CD4-positive, CD25-positive, alpha-beta regulatory T cell (primary cell): ENCODE measurements around the gene IFT27. TPM values are rescaled to one million over a fixed set of nuclear protein-coding genes. Genes with fewer than 3 reads are reported as not detected.
"Not testable (repeated sequence)": the region's sequence is repeated elsewhere in the genome, so short reads cannot be mapped to it uniquely, and the experiment has no call there.

ENCODE experiments used
- ATAC-seq, 2 donors: fragments of 150-1000 bp; cut with Tn5 transposase; one replicate each; pipeline ENCODE4 v1.10.0; 2021; ENCODE audit warnings: low read depth in 2 of 2, moderate number of reproducible peaks in 2 of 2, moderate library complexity in 1 of 2
- DNase-seq, 3 donors: peaks; one replicate each; pipeline versions ENCODE4 v3.0.0 to v3.0.0-alpha.2; 2012 to 2022; ENCODE audit warnings: mixed read lengths in 1 of 3
- H3K27ac ChIP-seq: one replicate; pipeline ENCODE4 v1.7.0; 2013; ENCODE audit warnings: mild to moderate bottlenecking, low read length; ENCODE audit not compliant: insufficient read depth, poor library complexity, severe bottlenecking
- H3K27me3 ChIP-seq: one replicate; pipeline ENCODE4 v1.7.0; 2013; ENCODE audit warnings: low read length; ENCODE audit not compliant: control insufficient read depth, insufficient read depth
- H3K36me3 ChIP-seq: one replicate; pipeline ENCODE4 v1.7.0; 2013; ENCODE audit warnings: mild to moderate bottlenecking, low read length, moderate library complexity; ENCODE audit not compliant: control insufficient read depth, insufficient read depth
- H3K4me1 ChIP-seq: 2 replicates; pipeline ENCODE4 v1.7.0; 2013; ENCODE audit warnings: mild to moderate bottlenecking, low read length; ENCODE audit not compliant: insufficient read depth, control insufficient read depth, poor library complexity, severe bottlenecking
- H3K4me3 ChIP-seq: one replicate; pipeline ENCODE4 v1.7.0; 2013; ENCODE audit warnings: low read depth, mild to moderate bottlenecking, low read length, moderate library complexity
- H3K9me3 ChIP-seq, 2 experiments: 1 replicate in 1 of 2; 2 replicates in 1 of 2; pipeline ENCODE4 v1.7.0; 2013; ENCODE audit warnings: low read length in 2 of 2, mild to moderate bottlenecking in 1 of 2, moderate library complexity in 1 of 2; ENCODE audit not compliant: control insufficient read depth in 2 of 2
- H3K27ac Mint-ChIP-seq, 3 donors: one replicate each; pipeline ENCODE4 v1.8.0; 2020 to 2022; ENCODE audit warnings: mild to moderate bottlenecking in 3 of 3, mixed read lengths in 3 of 3, moderate library complexity in 2 of 3
- H3K27me3 Mint-ChIP-seq: one replicate; pipeline ENCODE4 v1.8.0; 2022; ENCODE audit warnings: mild to moderate bottlenecking, mixed read lengths
- H3K36me3 Mint-ChIP-seq: one replicate; pipeline ENCODE4 v1.8.0; 2020; ENCODE audit warnings: mixed read lengths
- H3K4me1 Mint-ChIP-seq, 4 donors: one replicate each; pipeline ENCODE4 v1.8.0; 2020 to 2022; ENCODE audit warnings: mixed read lengths in 4 of 4, mild to moderate bottlenecking in 1 of 4
- H3K4me3 Mint-ChIP-seq, 4 donors: one replicate each; pipeline ENCODE4 v1.8.0; 2020 to 2022; ENCODE audit warnings: mild to moderate bottlenecking in 4 of 4, mixed read lengths in 4 of 4, moderate library complexity in 3 of 4
- H3K9me3 Mint-ChIP-seq, 7 donors: one replicate each; pipeline ENCODE4 v1.8.0; 2020 to 2022; ENCODE audit warnings: mixed read lengths in 7 of 7, mild to moderate bottlenecking in 3 of 7, moderate library complexity in 2 of 7
- polyA plus RNA-seq, 4 donors: library from polyadenylated mRNA; unstranded; fragments of 300-500 nt; fragmentation: Illumina TruSeq; gene quantifications; one replicate each; pipeline ENCODE4 v1.2.3, GENCODE V29; 2021
- total RNA-seq: library from RNA; stranded (reverse); gene quantifications from one replicate; pipeline ENCODE4 v1.2.3, GENCODE V29; 2022

IFT27 gene
- total and polyA plus RNA-seq, 5 donors from 2014 or later = 12.0 to 20.8 (median 16.1) TPM

GRCh38 chr22:36731321-36731720, 44.6 kb downstream of the IFT27 start:
- H3K27me3 Mint-ChIP-seq = peaks cover 28% of the 10 kb centered on the region
- not testable (repeated sequence) for H3K4me3 ChIP-seq, DNase-seq, H3K9me3 Mint-ChIP-seq, H3K4me1 ChIP-seq, H3K27me3 ChIP-seq, ATAC-seq, H3K9me3 ChIP-seq, H3K4me1 Mint-ChIP-seq, H3K36me3 Mint-ChIP-seq, H3K27ac ChIP-seq, H3K36me3 ChIP-seq, H3K4me3 Mint-ChIP-seq, H3K27ac Mint-ChIP-seq

GRCh38 chr22:36730176-36730858, 45.6 kb downstream of the IFT27 start:
- Mint-ChIP-seq H3K4me1 (peaks cover 0 to 4% (median 0%) of the 10 kb centered on the region in 4 donors), H3K4me3 (no peak overlapping the region), H3K27me3 (peaks cover 19% of the 10 kb centered on the region), H3K27ac (no peak overlapping the region), H3K9me3 (peaks cover 0 to 6% (median 0%) of the 10 kb centered on the region in 7 donors), H3K36me3 (no peaks in the 10 kb centered on the region)
- Histone ChIP-seq H3K27me3 (no peaks in the 10 kb centered on the region), H3K36me3 (no peaks in the 10 kb centered on the region), H3K4me3 (no peak overlapping the region), H3K9me3 (peaks cover 0 to 6% of the 10 kb centered on the region in 2 experiments), H3K4me1 (no peaks in the 10 kb centered on the region), H3K27ac (no peak overlapping the region)
- DNase-seq = no peak
- no peak for ATAC-seq

GRCh38 chr22:36729321-36729720, 46.6 kb downstream of the IFT27 start:
- Mint-ChIP-seq H3K4me3 (no peak overlapping the region), H3K4me1 (peaks cover 0 to 4% (median 0%) of the 10 kb centered on the region in 4 donors), H3K27ac (no peak overlapping the region), H3K27me3 (peaks cover 15% of the 10 kb centered on the region), H3K9me3 (peaks cover 0 to 6% (median 0%) of the 10 kb centered on the region in 7 donors), H3K36me3 (no peaks in the 10 kb centered on the region)
- H3K4me1 ChIP-seq = no peaks in the 10 kb centered on the region
- no peaks in the 10 kb centered on the region for H3K36me3 ChIP-seq
- no peak for ATAC-seq
- H3K4me3 ChIP-seq = no peak overlapping the region
- H3K9me3 ChIP-seq = peaks cover 0 to 6% of the 10 kb centered on the region in 2 experiments
- no peak overlapping the region for H3K27ac ChIP-seq
- no peaks in the 10 kb centered on the region for H3K27me3 ChIP-seq
- DNase-seq = no peak

GRCh38 chr22:36728505-36728904, 47.4 kb downstream of the IFT27 start:
- Mint-ChIP-seq H3K27me3 (peaks cover 11% of the 10 kb centered on the region), H3K4me1 (peaks cover 0 to 3% (median 0%) of the 10 kb centered on the region in 4 donors), H3K36me3 (no peaks in the 10 kb centered on the region), H3K4me3 (no peak overlapping the region), H3K27ac (no peak overlapping the region), H3K9me3 (peaks cover 0 to 6% (median 0%) of the 10 kb centered on the region in 7 donors)
- no peak overlapping the region for H3K4me3 ChIP-seq
- H3K36me3 ChIP-seq = no peaks in the 10 kb centered on the region
- peaks cover 0 to 6% of the 10 kb centered on the region in 2 experiments for H3K9me3 ChIP-seq
- ATAC-seq (no peak), DNase-seq (no peak)
- H3K4me1 ChIP-seq = no peaks in the 10 kb centered on the region
- no peak overlapping the region for H3K27ac ChIP-seq
- no peaks in the 10 kb centered on the region for H3K27me3 ChIP-seq

GRCh38 chr22:36727927-36728488, 47.9 kb downstream of the IFT27 start:
- Mint-ChIP-seq H3K27me3 (peaks cover 13% of the 10 kb centered on the region), H3K4me1 (no peaks in the 10 kb centered on the region), H3K27ac (no peak overlapping the region), H3K36me3 (no peaks in the 10 kb centered on the region), H3K9me3 (peaks cover 0 to 4% (median 0%) of the 10 kb centered on the region in 7 donors), H3K4me3 (no peak overlapping the region)
- H3K4me3 ChIP-seq = no peak overlapping the region
- H3K27me3 ChIP-seq = no peaks in the 10 kb centered on the region
- H3K36me3 ChIP-seq = no peaks in the 10 kb centered on the region
- no peaks in the 10 kb centered on the region for H3K4me1 ChIP-seq
- DNase-seq (no peak), ATAC-seq (no peak)
- H3K27ac ChIP-seq = no peak overlapping the region
- H3K9me3 ChIP-seq = peaks cover 0 to 6% of the 10 kb centered on the region in 2 experiments

- no peaks in the 10 kb centered on the region for H3K36me3 Mint-ChIP-seq
Observed at GRCh38 chr22:36727110-36727509, 48.8 kb downstream of the IFT27 start.

GRCh38 chr22:36726007-36726380, 49.9 kb downstream of the IFT27 start:
- Mint-ChIP-seq H3K9me3 (peaks cover 0 to 2% (median 0%) of the 10 kb centered on the region in 7 donors), H3K4me3 (no peak overlapping the region), H3K27me3 (peaks cover 23% of the 10 kb centered on the region), H3K4me1 (no peaks in the 10 kb centered on the region), H3K36me3 (no peaks in the 10 kb centered on the region), H3K27ac (no peak overlapping the region)
- H3K27me3 ChIP-seq = peaks cover 4% of the 10 kb centered on the region
- no peak overlapping the region for H3K4me3 ChIP-seq
- H3K27ac ChIP-seq = no peak overlapping the region
- no peaks in the 10 kb centered on the region for H3K4me1 ChIP-seq
- ATAC-seq = no peak
- H3K36me3 ChIP-seq = no peaks in the 10 kb centered on the region
- no peaks in the 10 kb centered on the region for H3K9me3 ChIP-seq
- DNase-seq = no peak

More at GRCh38 chr22:36727110-36727509, 48.8 kb downstream of the IFT27 start:
- Histone ChIP-seq H3K4me1 (no peaks in the 10 kb centered on the region), H3K4me3 (no peak overlapping the region), H3K27ac (no peak overlapping the region), H3K9me3 (no peaks in the 10 kb centered on the region), H3K27me3 (peaks cover 4% of the 10 kb centered on the region), H3K36me3 (no peaks in the 10 kb centered on the region)
- Mint-ChIP-seq H3K27me3 (peaks cover 18% of the 10 kb centered on the region), H3K27ac (no peak overlapping the region), H3K9me3 (peaks cover 0 to 2% (median 0%) of the 10 kb centered on the region in 7 donors), H3K4me1 (no peaks in the 10 kb centered on the region), H3K4me3 (no peak overlapping the region)
- ATAC-seq (no peak), DNase-seq (no peak)
